Cerebellar nuclear complex (tissue), 1 donor: ENCODE results near the gene RHOH.
"Not testable (repeated sequence)": the region's sequence is repeated elsewhere in the genome, so short reads cannot be mapped to it uniquely, and the experiment has no call there.

Experiments
- DNase-seq, 2 experiments: peaks; one replicate each; lab custom pipeline; 2025; lab: John Stamatoyannopoulos, UW

RHOH gene, protein sequence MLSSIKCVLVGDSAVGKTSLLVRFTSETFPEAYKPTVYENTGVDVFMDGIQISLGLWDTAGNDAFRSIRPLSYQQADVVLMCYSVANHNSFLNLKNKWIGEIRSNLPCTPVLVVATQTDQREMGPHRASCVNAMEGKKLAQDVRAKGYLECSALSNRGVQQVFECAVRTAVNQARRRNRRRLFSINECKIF

DNA sequence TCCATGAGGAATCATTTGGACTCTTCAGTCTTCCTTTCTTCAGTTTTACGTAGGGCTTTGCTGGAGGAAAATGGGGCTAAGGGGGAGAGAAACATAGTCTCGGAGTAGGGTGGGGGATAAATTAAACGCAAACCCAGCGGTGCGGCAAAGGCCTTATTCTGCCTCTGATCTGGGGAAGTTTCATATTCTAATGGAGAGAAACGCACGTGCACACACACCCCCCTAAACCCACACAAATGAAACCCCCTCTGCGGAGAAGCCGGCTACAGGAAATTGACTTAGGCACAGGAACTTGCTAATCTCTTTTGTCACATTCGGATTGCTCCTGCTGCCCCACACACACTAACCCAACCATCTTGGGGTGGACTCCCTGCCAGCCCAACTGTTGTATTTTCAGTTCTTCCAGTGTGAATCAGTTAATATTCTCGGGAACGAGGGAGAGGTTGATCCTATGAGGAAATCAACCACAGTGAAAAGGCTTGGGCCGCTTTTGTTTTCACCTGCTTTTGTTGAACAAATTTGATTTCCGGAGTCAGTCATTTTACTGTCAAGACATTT lies at the start of gene RHOH:
Gene RHOH (plus strand): TSS at position 308 of the 558 bp plus-strand sequence. CDS start 46,356 bp downstream, outside the sequence.
- DNase-seq: no peak

DNA sequence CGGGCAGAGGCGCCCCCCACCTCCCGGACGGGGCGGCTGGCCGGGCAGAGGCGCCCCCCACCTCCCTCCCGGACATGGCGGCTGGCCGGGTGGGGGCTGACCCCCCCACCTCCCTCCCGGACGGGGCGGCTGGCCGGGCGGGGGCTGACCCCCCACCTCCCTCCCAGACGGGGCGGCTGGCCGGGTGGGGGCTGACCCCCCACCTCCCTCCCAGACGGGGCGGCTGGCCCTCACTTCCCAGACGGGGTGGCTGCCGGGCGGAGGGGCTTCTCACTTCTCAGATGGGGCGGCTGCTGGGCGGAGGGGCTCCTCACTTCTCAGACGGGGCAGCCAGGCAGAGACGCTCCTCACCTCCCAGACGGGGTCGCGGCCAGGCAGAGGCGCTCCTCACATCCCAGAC lies 49.3 kb upstream of the RHOH start:
- not testable (repeated sequence) for DNase-seq

DNA sequence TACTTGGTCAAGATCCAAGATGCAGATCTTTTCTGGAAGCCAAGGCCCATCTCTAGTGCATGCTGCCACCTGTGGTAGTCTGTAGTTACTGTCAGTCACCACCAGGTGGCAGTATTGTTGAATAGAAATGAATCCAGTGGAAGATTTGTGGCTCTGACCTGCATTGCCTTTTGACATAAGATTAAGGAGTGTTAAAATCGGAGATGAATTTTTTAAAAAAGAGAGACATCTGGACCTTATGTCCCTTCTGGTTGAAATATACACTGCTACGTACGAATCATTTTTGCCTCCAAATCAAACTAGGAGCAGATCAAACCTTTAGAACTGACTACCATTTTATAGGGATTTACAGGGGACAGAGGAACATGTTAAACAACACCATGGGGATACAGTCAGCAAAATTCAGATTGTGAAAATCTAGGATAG lies 46.9 kb upstream of the RHOH start:
- DNase-seq: no peak

DNA sequence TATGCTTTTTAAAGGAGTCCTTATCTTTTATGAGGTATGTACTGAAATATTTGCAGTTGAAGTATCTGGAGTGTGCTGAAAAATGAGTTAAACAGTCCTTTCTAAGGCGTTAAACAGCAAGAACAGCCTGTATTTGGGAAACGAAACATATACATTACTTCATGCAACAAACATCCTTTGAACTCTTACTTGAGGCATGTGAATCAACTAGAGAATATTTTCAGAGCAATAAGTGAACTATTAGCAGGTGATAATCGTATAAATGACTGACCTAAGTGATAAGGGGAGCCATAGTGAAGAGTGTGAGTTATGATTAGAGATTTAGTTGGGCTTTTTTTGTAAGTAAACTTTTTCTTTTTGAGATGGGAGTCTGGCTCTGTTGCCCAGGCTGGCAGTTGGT lies 45.9 kb upstream of the RHOH start:
- no peak for DNase-seq

DNA sequence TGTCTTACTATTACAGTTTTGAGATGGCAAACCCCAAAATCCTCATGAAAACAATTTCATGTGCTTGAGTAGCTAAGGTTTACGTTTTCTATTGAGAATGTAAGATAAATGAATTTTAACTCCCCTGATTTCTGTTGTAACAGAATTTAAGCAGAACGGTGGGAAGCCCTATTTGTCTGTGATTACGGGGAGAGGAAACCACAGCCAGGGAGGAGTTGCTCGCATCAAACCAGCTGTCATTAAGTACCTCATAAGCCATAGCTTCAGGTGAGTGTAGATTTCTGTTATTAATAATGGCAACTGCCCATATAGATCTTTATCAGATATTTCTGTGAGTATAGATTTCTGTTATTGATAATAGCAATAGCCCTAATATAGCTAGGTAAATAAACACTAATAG lies 44.2 kb upstream of the RHOH start:
- no peak for DNase-seq

DNA sequence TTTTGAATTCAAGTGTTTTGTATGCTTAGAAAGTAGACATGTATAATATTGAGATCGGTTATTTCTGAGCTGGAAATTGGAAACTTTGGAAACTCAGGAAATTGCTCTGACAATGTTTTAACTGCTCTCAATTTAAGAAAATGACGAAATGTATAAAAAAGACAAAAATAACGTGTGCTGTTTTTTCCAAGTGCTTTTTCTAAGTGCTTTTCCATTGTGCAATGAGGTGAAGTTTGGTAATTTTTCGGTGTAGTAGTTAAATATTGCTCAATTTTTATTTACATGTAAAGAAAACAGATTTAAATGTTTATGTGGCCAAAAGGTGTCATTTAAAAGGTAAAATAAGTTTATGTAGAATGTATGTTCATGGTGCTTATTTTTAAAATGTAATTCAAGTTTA lies 39.4 kb upstream of the RHOH start:
- DNase-seq: no peak

DNA sequence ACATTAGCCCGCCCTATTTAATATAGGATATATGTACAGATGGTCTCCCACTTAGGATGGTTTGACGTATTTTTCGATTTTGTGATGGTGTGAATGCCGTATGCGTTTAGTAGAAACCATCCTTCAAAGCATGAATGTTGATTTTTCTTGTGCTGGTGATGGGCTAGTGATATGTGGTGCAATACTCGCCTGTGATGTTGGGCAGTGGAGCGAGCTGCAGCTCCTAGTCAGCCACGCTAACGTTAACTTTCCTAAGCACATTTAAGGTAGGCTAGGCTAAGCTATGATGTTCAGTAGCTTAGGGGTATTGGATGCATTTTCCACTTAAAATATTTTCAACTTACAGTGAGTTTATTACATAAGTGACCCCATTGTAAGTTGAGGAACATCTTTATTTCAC lies 36.6 kb upstream of the RHOH start:
- DNase-seq: no peak

DNA sequence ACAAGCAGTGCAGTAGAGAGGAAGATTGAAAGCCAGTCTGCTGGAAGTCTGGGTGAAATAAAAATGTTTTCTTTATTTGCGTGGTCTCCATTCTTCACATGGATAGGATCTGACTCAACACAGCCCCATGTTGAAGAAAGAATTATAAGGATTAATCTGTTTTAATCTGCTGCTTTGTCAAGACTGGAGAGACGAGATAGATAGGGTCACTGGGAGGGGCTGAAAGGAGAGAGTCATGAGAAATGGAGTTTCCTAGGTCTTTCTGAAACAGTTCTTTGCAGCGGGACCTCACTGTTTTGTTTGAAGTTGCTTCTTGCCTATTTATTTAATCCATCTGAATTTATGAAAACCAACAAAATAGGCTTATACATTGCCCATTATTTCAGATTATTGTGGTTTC lies 32.4 kb upstream of the RHOH start:
- no peak for DNase-seq

DNA sequence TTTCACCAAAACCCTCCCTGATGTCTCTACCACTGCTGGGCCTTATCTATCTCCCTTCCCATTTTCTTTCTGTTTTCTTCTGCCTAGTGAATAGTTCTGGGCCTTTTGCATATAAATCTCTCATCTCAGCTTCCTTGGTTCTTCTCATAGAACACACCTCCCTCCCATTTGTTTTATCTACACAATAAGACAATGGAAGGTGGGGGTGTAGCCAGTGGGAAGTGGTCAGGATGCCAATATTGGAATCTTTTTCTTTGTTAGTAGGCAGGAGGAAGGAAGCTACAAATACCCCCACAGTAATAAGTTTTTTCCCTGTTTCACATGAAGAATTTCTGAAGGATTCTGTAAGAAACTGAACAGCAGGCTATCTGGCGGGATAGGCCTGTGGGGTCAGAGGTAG lies 30.9 kb upstream of the RHOH start:
- DNase-seq: no peak

DNA sequence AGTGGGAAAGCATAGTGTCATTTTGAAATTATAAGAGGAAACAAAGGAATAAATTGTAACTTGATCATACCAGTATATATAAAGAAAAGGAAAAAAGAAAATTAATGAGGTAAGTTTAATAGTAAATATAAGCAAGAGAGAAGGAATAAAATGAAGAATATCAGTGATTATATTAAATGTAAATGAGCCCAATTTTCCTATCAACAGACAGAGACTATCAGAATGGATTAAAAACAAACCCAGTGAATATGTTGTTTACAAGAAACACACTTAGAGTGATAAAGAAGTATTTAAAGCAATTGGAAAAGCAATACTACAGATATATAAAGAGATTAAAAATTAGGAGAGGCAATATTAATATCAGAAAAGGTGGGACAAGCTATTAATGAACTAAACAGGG lies 28.8 kb upstream of the RHOH start:
- DNase-seq: no peak

DNA sequence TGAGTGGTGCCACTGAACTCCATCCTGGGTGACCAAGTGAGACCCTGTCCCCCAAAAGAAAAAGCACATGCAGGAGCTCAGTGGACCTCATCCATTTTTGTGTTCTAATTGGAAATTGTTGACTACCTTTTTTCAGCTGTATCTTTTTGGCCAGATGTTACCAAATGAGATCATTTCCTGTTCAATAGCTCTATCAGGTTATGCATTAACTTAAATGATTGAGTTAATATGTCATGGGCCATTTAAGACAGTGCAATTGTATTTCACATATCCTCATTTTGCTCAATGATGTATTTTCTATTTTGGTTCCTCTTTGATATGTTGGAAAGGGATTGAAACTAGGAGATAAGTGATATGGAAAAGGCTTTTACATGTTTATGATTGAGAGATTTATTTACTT lies 26.2 kb upstream of the RHOH start:
- DNase-seq: no peak

DNA sequence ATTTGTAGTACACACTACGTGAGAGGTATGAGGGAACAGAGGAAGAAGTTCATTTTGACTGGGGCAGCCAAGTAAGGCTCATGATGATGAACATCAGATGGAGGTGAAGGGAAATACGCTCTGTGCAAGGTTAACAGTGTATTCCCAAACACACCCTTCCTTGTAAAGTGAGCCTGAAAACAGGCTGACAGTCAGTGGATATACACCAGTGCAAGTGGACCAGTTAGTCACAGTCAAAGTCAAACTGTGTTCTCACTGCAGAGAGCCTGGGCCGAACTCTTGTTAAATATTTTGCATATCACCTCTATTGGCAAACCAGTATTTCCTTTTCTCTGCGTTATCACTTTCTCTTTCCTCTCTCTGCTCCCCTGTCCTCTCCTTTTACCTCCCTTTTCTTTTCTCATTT lies 23.4 kb upstream of the RHOH start:
- DNase-seq: no peak

DNA sequence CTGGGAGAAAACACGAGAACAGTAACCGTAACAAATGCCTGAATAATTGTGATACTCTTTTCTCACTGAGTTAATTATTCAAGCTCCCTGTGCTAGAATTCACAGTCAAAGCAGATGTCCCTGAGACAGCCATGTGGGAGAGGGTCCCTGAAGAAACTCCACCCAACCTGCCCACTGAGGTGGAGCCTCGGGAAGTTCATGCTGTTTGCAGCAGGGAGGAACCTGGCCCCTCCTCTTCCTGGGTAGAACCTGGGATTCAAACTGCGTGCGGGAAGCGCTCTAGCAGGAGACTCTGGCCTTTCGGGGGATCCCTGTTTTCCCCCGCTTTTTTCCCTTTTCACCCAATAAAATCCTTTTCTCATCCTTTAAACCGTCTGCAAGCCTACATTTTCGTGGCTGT lies 20.2 kb upstream of the RHOH start:
- DNase-seq: no peak

DNA sequence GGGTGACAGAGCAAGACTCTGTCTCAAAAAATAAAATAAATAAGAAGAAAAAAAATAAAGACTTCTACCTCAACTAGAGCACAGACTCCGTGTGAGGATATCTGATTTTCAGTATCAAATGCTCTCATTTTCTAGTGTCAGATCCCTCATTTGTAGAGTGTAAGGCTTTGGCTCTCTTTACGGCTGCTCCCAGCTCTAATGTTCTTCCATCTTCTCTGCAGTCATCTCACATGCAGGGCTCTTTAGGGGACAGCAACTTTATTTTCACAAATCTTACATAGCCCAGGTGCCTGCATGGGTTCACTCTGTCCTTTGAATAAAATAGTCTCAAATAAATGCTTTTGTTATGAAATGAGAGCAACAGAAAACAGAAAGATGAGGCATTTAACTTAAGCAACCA lies 19.2 kb upstream of the RHOH start:
- no peak for DNase-seq

DNA sequence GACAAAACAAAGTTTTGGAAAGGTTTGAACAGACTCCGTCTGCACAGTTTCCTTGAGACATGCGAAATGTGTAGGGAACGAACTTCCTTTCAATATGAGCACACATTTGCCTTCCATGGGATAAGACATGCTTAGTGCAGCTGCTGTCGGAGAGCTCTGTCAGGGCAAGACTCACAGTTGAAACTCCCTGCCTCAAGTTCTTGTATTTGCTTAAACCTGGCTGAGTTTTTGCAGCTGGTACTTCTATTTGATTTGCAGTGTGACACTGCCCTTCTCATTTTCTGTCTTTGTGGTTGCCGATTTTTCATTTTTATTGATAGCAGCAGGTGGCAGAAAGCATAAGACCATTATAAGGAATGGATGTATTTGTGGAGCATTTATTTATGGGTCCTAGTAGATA lies 18.2 kb upstream of the RHOH start:
- DNase-seq: no peak

DNA sequence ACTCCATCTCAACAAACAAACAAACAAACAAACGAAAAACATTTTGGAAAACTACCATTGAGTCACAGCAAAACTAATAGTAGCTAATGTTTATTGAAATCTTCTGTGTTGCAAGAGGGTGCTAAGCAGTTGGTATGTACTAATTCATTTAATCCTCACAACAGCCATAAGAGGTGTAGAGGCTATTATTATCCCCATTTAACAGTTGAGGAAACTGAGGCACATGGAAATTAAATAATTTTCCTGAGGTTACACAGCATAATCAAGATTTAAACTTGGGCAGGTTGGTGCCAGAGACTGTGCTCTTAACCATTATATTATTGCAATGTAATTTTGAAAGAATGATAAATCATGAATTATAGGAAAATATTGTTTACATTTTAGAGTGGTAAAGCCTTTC lies 17.5 kb upstream of the RHOH start:
- DNase-seq: no peak

DNA sequence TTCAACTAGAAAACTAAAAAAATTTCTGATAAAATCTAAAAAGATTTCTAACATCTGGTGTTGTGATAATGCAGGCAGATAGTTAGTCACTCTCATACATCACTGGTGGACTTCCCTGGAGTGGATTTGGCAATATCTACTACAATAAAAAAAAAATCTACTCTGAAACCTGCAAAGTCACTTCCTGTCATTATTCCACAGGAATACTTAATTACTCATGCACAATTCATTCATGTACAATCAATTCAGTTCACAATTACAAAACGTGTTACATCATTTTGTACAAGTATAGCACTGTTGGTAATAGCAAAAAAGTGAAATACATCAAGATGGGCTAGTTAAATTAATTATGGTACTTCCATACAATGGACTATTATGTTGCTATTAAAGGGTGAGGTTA lies 16.5 kb upstream of the RHOH start:
- no peak for DNase-seq

DNA sequence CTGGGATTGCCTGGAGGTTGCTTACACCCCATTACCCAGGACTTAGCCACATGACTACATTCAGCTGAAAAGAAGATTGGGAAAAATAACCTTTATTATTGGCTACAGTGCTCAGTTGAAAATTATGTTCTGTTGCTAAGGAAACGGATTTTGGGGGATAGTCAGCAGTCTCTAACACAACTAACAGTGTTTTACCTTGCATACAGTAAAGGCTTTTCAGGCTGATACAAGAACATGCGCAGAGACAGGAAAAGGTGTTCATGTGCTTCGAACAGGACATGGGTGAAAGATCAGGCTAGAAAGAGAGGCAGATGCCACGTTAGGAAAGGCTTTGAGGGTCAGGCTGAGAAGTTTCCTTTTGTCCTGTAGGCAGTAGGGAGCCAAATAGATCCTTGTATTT lies 14.8 kb upstream of the RHOH start:
- DNase-seq: no peak

DNA sequence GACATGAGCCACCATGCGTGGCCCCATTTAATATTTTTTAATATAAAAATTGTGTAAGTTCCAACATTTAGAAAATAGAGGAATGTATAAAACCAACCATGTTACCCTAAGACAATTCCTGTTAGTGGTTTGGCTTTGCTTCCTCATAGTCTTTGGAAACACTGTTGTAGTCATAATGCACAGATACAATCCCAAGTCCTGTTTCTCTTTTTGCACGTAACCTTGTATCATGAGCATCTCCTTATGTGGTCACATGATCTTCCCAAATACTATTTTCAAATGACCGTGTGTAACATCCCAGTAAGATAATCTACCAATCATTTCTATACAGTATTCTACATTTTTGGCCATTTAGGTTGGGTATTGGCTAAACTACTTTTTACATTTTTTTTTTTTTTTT lies 13.9 kb upstream of the RHOH start:
- DNase-seq: no peak

DNA sequence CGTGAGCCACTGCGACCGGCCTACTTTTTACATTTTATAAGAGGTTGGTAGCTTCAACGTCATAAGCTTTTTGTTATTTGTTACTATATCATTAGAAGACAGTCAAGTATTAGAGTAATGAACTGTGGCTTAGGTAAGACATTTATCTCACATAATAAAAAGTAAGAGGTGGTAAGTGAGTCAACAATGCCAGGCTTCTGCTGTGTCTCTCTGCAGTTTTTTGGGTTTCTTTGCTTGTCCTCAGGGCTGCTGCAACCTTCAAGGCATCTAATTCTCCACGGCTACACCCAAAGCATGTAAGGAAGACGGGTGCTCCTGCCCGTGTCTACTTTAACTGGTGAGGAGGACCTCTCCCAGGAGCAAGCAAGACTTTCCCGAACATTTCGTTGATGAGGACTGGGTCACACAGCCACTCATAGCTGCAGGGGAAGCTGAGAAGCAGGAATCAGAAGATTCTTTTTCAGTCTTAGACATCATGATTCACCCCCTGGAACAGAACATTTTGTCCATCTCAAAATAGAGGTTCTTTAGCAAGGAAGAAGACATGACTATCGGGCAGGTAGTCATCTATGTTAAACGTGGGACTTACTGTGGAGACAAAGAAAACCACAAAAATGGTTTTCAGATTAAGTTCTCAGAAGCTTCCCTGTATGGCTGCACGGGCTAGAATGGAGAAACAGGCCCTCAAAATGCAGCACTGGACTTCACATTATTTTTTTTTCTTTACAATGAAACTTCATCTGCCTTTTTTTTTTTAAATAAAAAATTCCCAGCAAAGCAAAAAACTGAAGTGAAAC lies 13.0 kb upstream of the RHOH start:
- DNase-seq: no peak

DNA sequence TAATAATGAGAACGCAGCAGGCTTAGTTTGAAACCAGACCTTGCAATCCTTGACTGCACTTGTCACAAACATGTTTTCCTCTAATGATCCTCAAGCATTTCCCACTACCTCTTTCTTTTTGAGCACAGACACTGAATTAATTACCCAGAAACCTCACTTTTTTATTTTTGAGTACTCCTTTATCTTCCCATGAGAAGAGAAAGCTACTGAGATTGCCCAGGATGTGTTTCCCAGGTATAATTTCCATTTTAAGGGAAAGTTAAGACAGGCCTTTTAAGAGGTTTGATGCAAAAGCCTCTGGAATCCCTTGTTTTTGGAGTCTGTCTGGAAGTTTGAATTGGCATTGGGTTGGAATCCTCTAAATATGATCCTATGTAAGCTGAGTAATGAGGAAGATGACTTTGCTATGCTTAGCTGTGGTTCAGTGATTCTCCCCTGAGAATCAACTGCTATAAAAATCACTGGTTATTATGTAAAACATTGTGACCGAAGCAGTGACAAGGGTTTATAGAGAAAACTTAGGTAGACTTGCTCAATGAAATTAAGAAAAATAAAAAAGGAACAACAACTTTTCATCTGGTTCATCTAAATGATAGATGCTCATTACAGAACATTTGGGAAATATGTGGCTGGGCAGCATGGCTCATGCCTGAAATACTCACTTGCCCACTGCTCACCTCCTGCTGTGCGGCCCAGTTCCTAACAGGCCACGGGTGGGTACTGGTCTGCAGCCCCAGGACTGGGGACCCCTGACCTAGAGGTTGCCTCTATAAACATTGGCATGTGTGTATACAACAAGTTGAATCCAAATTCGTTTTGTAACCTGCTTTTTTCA lies 10.8 kb upstream of the RHOH start:
- DNase-seq: no peak

DNA sequence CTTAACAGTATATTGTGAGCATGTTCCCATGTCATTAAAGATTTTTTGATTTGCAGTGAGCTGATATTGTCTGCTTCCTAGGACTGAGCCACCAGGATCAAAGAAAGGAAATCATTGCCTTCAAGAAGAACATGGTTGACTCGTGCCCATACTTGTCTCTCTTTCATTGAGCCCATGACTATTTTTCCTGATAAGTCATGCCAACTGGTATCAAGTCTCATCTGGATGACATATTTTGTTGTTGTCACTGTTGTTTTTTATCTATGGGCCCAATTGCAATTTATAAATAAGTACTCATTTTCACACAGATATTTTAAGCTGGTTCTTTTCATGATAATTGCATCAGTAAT lies 10.2 kb upstream of the RHOH start:
- DNase-seq: no peak

DNA sequence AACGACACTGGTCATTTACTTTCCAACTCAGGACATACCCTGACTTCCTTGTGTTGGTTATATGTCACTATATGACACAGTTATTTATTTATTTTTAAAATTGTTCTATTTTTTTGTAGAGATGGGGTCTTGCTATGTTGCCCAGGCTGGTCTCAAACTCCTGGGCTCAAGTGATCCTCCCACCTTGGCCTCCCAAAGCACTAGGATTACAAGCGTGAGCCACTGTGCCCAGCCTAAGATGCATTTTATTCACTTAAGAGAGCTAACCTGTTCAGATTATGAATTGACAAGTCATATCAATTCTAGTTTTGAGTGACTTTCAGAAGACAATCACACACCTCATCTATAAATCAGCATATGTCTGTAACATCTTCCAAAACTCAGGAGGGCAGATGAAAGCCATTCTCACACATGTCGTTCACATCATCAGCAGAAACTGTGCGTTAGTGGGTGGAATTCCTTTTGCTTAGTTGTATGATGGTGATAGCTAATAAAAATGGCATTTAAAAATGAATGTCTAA lies 9.4 kb upstream of the RHOH start:
- DNase-seq: no peak
